Spleen (tissue), 11 donors: ENCODE measurements around the gene C17orf58. TPM values are rescaled to one million over a fixed set of nuclear protein-coding genes. Genes with fewer than 3 reads are reported as not detected.
"Not testable (repeated sequence)": the region's sequence is repeated elsewhere in the genome, so short reads cannot be mapped to it uniquely, and the experiment has no call there.

Source experiments
- DNase-seq: peaks from one replicate; pipeline ENCODE4 v3.0.0-alpha.2; 2020
- H3K27ac ChIP-seq, 8 donors: fragments of 200-600 bp; sonication (generic) in 7 of 8; 1 replicate in 4 of 8; 2 replicates in 4 of 8; pipeline versions ENCODE4 v1.5.0 to v1.8.0; 2016 to 2021; ENCODE audit warnings: inconsistent platforms in 4 of 8, mild to moderate bottlenecking in 4 of 8, moderate library complexity in 1 of 8
- H3K27me3 ChIP-seq, 7 donors: fragments of 200-600 bp; sonication (generic) in 6 of 7; replicated peaks in 1 of 7; 1 replicate in 4 of 7; 2 replicates in 3 of 7; pipeline versions ENCODE4 v1.5.0 to v1.8.0; 2016 to 2021; ENCODE audit warnings: inconsistent platforms in 3 of 7, mild to moderate bottlenecking in 1 of 7
- H3K36me3 ChIP-seq, 6 donors: fragments of 200-600 bp; sonication (generic) in 5 of 6; 1 replicate in 4 of 6; 2 replicates in 2 of 6; pipeline versions ENCODE4 v1.5.0 to v1.8.0; 2016 to 2021; ENCODE audit warnings: inconsistent platforms in 2 of 6
- H3K4me1 ChIP-seq, 6 donors: fragments of 200-600 bp; sonication (generic) in 5 of 6; 1 replicate in 3 of 6; 2 replicates in 3 of 6; pipeline versions ENCODE4 v1.5.0 to v1.8.0; 2016 to 2021; ENCODE audit warnings: inconsistent platforms in 3 of 6
- H3K4me3 ChIP-seq, 8 donors: fragments of 200-600 bp; sonication (generic) in 7 of 8; 1 replicate in 4 of 8; 2 replicates in 4 of 8; pipeline versions ENCODE4 v1.5.0 to v1.8.0; 2016 to 2021; ENCODE audit warnings: inconsistent platforms in 4 of 8, mild to moderate bottlenecking in 4 of 8, moderate library complexity in 2 of 8
- H3K9me3 ChIP-seq, 8 donors: fragments of 200-600 bp; sonication (generic) in 7 of 8; 1 replicate in 4 of 8; 2 replicates in 4 of 8; pipeline versions ENCODE4 v1.5.0 to v1.8.0; 2016 to 2021; ENCODE audit warnings: inconsistent platforms in 4 of 8
- POLR2A ChIP-seq, 3 donors: fragments of 450-650 bp; IDR thresholded peaks; one replicate each; pipeline ENCODE4 v1.5.1; 2017; ENCODE audit warnings: antibody characterized with exemption in 3 of 3, mild to moderate bottlenecking in 1 of 3
- POLR2AphosphoS5 ChIP-seq, 3 donors: sonication (generic); formaldehyde crosslinking; IDR thresholded peaks; one replicate each; pipeline ENCODE4 v1.5.1; 2017; ENCODE audit warnings: antibody characterized with exemption in 3 of 3
- WGBS, 5 donors: extraction: QIAGEN DNeasy Blood & Tissue Kit in 3 of 5; methylation state at CpG; one replicate each; pipeline versions ENCODE4 v1.1.5 to v1.1.7; 2013 to 2018; 5-methylcytosine and 5-hydroxymethylcytosine counted together
- intact Hi-C: fragments of 100-400 bp; cut with DNase I; formaldehyde crosslinking; loops from one replicate; pipeline ENCODE4 v1.15.0; 2023; ENCODE audit warnings: low total_unique reads
- polyA plus RNA-seq, 3 donors: library from polyadenylated mRNA; stranded (reverse); fragments of 200-250 nt; gene quantifications; one replicate each; pipeline ENCODE4 v1.2.1, GENCODE V29; 2013
- total RNA-seq, 7 donors: library from RNA; depleted of rRNA in 3 of 7; stranded (reverse); fragments of >200 nt in 3 of 7; fragmentation: NEBNext Ultra II Directional in 4 of 7; extraction: Animal tissue kit (Norgen Biotek cat#: 25700) in 4 of 7; gene quantifications; one replicate each; pipeline versions ENCODE4 v1.1.0 to v1.2.1, GENCODE V29; 2016 to 2021
- TF ChIP-seq, protein P1 (sequence below), 11 experiments: fragments of 200-600 bp in 7 of 11; fragments of 450-650 bp in 4 of 11; sonication (generic) in 4 of 11; IDR thresholded peaks in 8 of 11; conservative IDR thresholded peaks in 3 of 11; 1 replicate in 7 of 11; 2 replicates in 4 of 11; pipeline versions ENCODE4 v1.4.0 to v1.8.0; 2016 to 2021; ENCODE audit warnings: antibody characterized with exemption in 11 of 11, inconsistent platforms in 4 of 11, mild to moderate bottlenecking in 1 of 11
- donor health status: healthy with polysubstance abuse.
- donor health status: DM: no; HTN: no; CAD: no; lungs with moderate emphysema.
- donor health status: DM: no; HTN: no; CAD: no.
- donor health status: Bipolar disorder and iron deficiency.
- donor health status: healthy.
- donor health status: DM: no; HTN: no; CAD: no.
- donor health status: DM: yes; HTN: yes; CAD: no.

Gene C17orf58
- total and polyA plus RNA-seq, 10 donors = 2.5 to 9.3 (median 6.6) TPM

DNA sequence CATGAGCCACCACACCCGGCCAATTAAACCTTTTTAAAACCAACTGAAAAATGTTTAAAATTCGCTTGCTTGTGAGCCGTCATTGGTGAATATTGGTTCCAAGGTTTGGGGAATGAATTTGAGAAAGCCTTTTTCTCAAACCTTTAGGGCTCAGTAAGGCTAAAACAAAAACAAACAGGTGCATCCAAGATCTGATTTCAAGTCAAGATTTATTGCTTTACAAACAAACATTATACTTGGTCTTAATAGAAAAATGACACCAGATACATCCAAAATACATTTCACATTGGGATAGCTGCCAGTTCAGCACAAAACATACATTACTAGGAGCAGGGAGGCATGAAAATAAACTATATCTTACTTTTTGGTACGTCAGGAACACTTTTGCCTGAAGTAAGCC lies 5.4 kb downstream of the C17orf58 start:
- Histone ChIP-seq H3K4me1 (peaks cover 12 to 34% (median 30%) of the 10 kb centered on the region in 6 donors), H3K36me3 (no peaks in the 10 kb centered on the region), H3K27me3 (peaks cover 0 to 15% (median 0%) of the 10 kb centered on the region in 7 donors), H3K9me3 (no peaks in the 10 kb centered on the region), H3K4me3 (no peak overlapping the region), H3K27ac (no peak overlapping the region)
- 95 to 98% (median 97%) methylated on average over 4 of the region's 4 CpGs for WGBS, 5 donors
- DNase-seq = no peak
- intact Hi-C loops = no loop called here
- TF ChIP-seq POLR2AphosphoS5 (IDR thresholded peaks at IDR 0.05) = no peak

DNA sequence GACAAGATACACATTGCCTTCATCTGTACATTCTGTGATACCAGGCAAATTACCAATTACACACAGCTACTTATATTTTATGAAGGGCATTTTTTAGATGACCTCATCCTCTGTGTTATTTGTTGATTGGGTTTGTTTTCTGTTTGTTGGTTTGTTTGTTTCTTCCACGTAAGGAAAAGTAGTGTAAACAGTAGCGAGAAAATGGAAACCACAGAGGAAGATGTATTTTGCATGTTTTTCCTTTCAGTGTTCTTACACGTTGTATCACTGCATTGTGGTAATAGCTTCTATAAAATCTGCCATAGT lies 12.9 kb downstream of the C17orf58 start:
- Histone ChIP-seq H3K9me3 (no peaks in the 10 kb centered on the region), H3K27me3 (no peaks in the 10 kb centered on the region), H3K4me3 (no peak overlapping the region), H3K27ac (no peak overlapping the region), H3K36me3 (peaks cover 0 to 47% (median 2%) of the 10 kb centered on the region in 6 donors), H3K4me1 (no peaks in the 10 kb centered on the region)
- no peak for DNase-seq
- TF ChIP-seq, protein P1, sequence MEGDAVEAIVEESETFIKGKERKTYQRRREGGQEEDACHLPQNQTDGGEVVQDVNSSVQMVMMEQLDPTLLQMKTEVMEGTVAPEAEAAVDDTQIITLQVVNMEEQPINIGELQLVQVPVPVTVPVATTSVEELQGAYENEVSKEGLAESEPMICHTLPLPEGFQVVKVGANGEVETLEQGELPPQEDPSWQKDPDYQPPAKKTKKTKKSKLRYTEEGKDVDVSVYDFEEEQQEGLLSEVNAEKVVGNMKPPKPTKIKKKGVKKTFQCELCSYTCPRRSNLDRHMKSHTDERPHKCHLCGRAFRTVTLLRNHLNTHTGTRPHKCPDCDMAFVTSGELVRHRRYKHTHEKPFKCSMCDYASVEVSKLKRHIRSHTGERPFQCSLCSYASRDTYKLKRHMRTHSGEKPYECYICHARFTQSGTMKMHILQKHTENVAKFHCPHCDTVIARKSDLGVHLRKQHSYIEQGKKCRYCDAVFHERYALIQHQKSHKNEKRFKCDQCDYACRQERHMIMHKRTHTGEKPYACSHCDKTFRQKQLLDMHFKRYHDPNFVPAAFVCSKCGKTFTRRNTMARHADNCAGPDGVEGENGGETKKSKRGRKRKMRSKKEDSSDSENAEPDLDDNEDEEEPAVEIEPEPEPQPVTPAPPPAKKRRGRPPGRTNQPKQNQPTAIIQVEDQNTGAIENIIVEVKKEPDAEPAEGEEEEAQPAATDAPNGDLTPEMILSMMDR (IDR thresholded peaks at IDR 0.05 in 8 of 11, conservative IDR thresholded peaks at IDR 0.05 in 3 of 11) = no peak
- no peak for TF ChIP-seq POLR2A (IDR thresholded peaks at IDR 0.05)
- TF ChIP-seq POLR2AphosphoS5 (IDR thresholded peaks at IDR 0.05) = no peak
- intact Hi-C loops = no loop called here
- WGBS, 5 donors = 66 to 77% (median 71%) methylated on average over 3 of the region's 3 CpGs

DNA sequence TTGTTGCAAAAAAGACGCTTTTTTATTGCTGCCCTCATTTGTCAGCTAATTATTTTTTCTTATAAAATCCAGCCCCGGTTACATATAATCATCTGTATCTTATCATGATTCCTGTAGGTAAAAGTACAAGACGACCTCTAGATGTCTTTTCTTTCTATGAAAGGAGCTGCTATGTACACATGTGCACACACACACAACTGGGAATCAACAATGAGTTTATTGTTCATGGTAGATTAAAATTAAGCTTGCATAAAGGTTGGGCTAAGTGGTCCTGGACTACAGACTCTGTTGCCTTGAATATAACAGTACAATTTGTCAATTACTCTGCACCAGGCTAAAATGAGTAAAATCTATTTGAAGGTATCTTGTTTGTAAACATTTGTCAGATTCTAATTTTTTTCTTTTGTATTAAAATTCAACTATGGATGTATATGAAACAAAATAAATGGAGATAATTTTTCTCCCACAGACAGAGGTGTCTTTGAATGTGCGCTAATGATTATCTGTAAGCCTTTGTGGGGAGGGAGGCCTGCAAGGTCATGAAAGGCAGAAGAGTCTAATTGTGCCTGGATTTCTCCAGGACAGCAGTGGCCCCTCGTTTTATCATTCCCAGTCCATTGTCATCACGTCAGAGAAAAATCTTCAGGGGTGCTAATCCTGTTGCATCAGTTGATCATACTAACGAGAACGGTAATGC lies 13.4 kb downstream of the C17orf58 start:
- no peaks in the 10 kb centered on the region for H3K27me3 ChIP-seq
- peaks cover 0 to 52% (median 3%) of the 10 kb centered on the region in 6 donors for H3K36me3 ChIP-seq
- no peak overlapping the region for H3K4me3 ChIP-seq
- no peaks in the 10 kb centered on the region for H3K9me3 ChIP-seq
- 86 to 93% (median 90%) methylated on average over 8 of the region's 8 CpGs for WGBS, 5 donors
- no peak for TF ChIP-seq POLR2AphosphoS5 (IDR thresholded peaks at IDR 0.05)
- no peak for TF ChIP-seq POLR2A (IDR thresholded peaks at IDR 0.05)
- TF ChIP-seq, protein P1 (IDR thresholded peaks at IDR 0.05 in 8 of 11, conservative IDR thresholded peaks at IDR 0.05 in 3 of 11) = no peak
- intact Hi-C loops = no loop called here
- no peaks in the 10 kb centered on the region for H3K4me1 ChIP-seq
- H3K27ac ChIP-seq = no peak overlapping the region
- no peak for DNase-seq

DNA sequence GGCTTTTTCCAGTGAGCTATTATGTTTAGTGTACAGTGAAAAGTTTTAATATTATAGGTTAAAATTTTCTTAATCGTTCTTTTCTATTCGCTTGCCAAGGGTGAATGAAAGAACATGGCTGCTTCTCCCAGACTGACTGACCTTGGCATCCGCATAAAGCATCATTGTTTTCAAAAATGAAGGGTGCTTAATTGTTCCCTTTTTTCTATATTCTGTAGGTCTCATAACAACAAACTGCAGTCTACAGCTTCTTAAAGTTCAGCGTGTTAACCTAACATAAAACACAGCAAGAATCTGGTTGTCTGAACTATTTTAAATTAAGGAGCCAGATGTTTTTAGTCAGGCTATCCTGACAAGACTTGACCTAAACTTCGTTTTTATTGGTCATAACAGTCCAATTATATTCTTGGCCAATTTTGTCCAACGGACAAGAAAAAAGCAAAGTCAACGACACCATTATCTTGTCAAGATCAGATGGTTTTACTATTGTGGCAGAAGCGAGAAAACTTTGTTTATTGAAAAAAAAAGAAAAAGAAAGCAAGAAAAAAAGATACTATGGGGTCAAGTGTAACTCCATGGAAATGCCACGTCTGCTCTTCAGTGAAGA lies 14.1 kb downstream of the C17orf58 start:
- no peak for DNase-seq
- peaks cover 0 to 58% (median 4%) of the 10 kb centered on the region in 6 donors for H3K36me3 ChIP-seq

DNA sequence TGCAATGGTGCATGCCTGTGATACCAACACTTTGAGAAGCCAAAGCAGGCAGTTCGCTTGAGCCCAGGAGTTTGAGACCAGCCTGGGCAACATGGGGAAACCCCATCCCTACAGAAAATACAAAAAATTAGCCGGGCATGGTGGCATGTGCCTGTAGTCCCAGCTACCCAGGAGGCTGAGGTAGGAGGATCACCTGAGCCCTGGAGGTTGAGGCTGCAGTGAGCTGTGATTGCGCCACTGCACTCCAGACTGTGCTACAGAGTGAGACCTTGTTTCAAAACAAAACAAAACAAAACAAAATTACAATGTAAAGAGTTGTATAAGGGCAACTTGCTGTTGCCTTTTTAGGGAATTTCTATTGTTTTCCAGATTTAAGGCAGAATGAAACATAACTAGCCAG lies 15.4 kb downstream of the C17orf58 start:
- H3K27ac ChIP-seq, H3K9me3 ChIP-seq, H3K4me3 ChIP-seq, intact Hi-C loops, H3K4me1 ChIP-seq, H3K27me3 ChIP-seq: not testable (repeated sequence)
- peak; percentile 23 for DNase-seq
- H3K36me3 ChIP-seq = peaks cover 0 to 70% (median 12%) of the 10 kb centered on the region in 6 donors
- 55 to 60% (median 57%) methylated on average over 3 of the region's 3 CpGs for WGBS, 5 donors

More for the DNA sequence above, 14.1 kb downstream of the C17orf58 start:
- WGBS, 5 donors = 74 to 85% (median 84%) methylated on average over 9 of the region's 9 CpGs
- Histone ChIP-seq H3K9me3 (no peaks in the 10 kb centered on the region), H3K4me1 (no peaks in the 10 kb centered on the region), H3K27me3 (no peaks in the 10 kb centered on the region), H3K27ac (no peak overlapping the region), H3K4me3 (no peak overlapping the region)
- intact Hi-C loops = no loop called here
- TF ChIP-seq POLR2AphosphoS5 (IDR thresholded peaks at IDR 0.05) = no peak
- TF ChIP-seq POLR2A (IDR thresholded peaks at IDR 0.05) = no peak
